ENCODE results near the gene ARFGAP3. TPM values are rescaled to one million over a fixed set of nuclear protein-coding genes. Genes with fewer than 3 reads are reported as not detected.
A peak's percentile ranks its signal among the peaks of the same experiment; 100 is the strongest.

Gene ARFGAP3
- total RNA-seq, 2 donors from 2014 or later: 20.5 to 36.9 TPM

DNA sequence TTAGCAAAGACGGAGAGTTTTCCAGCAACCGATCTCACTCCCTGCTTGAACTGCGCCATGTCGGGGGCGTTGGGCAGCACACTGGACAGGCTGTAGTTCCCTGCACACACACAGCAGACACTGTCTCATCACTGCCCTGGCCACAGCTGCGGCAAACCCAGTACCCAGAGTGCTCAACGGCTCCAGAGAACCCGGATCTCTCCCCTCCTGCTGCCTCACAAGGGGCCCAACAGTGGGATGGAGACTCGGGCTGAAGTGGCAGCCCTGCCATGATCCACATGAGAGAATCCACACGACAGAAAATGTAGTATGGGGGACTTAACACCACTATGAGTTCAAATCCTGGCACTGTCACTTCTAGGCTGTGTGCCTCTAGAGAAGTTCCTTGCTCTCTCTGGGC is 58.0 kb downstream of the ARFGAP3 start:
- H3K9me3 ChIP-seq (ENCODE audit: control insufficient read depth, low read length): no peaks in the 10 kb centered on the region
- no peaks in the 10 kb centered on the region for H3K27me3 Mint-ChIP-seq (ENCODE audit: insufficient read depth)
- peaks cover 5% of the 10 kb centered on the region for H3K4me1 ChIP-seq (ENCODE audit: control insufficient read depth, insufficient read depth, low read length)
- 94 to 97% methylated on average over 5 to 10 of the region's 10 CpGs for WGBS, 2 experiments (ENCODE audit: insufficient coverage in 1 of 2, insufficient read length in 1 of 2)
- H3K27me3 ChIP-seq (ENCODE audit: control insufficient read depth, insufficient read depth, low read length, poor library complexity, severe bottlenecking): no peaks in the 10 kb centered on the region
- peak; percentile 29 for DNase-seq
- no peak overlapping the region for H3K4me3 Mint-ChIP-seq
- TF ChIP-seq, protein P1, sequence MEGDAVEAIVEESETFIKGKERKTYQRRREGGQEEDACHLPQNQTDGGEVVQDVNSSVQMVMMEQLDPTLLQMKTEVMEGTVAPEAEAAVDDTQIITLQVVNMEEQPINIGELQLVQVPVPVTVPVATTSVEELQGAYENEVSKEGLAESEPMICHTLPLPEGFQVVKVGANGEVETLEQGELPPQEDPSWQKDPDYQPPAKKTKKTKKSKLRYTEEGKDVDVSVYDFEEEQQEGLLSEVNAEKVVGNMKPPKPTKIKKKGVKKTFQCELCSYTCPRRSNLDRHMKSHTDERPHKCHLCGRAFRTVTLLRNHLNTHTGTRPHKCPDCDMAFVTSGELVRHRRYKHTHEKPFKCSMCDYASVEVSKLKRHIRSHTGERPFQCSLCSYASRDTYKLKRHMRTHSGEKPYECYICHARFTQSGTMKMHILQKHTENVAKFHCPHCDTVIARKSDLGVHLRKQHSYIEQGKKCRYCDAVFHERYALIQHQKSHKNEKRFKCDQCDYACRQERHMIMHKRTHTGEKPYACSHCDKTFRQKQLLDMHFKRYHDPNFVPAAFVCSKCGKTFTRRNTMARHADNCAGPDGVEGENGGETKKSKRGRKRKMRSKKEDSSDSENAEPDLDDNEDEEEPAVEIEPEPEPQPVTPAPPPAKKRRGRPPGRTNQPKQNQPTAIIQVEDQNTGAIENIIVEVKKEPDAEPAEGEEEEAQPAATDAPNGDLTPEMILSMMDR (conservative IDR thresholded peaks at IDR 0.05): no peak
- peak overlapping the region; percentile 17 for H3K27ac Mint-ChIP-seq
- peaks cover 13% of the 10 kb centered on the region for H3K4me1 Mint-ChIP-seq
- H3K9me3 Mint-ChIP-seq: no peaks in the 10 kb centered on the region
- peaks cover 24% of the 10 kb centered on the region for H3K36me3 ChIP-seq (ENCODE audit: control insufficient read depth, insufficient read depth, low read length)
- no peak overlapping the region for H3K9ac ChIP-seq (ENCODE audit: extremely low read depth, low read length, poor library complexity, severe bottlenecking)
- H3K4me3 ChIP-seq (ENCODE audit: low read length): no peak overlapping the region
- H3K27ac ChIP-seq (ENCODE audit: low read depth, low read length): no peak overlapping the region
- H3K36me3 Mint-ChIP-seq (ENCODE audit: low read depth): peaks cover 18% of the 10 kb centered on the region

GRCh38 chr22:42797011-42797410 is 60.1 kb downstream of the ARFGAP3 start:
- Mint-ChIP-seq H3K27me3 (ENCODE audit: insufficient read depth) (no peaks in the 10 kb centered on the region), H3K9me3 (no peaks in the 10 kb centered on the region), H3K4me1 (peaks cover 13% of the 10 kb centered on the region), H3K4me3 (no peak overlapping the region), H3K27ac (no peak overlapping the region), H3K36me3 (ENCODE audit: low read depth) (peaks cover 13% of the 10 kb centered on the region)
- Histone ChIP-seq H3K9me3 (ENCODE audit: control insufficient read depth, low read length) (no peaks in the 10 kb centered on the region), H3K36me3 (ENCODE audit: control insufficient read depth, insufficient read depth, low read length) (peaks cover 15% of the 10 kb centered on the region), H3K4me3 (ENCODE audit: low read length) (no peak overlapping the region), H3K27ac (ENCODE audit: low read depth, low read length) (no peak overlapping the region), H3K4me1 (ENCODE audit: control insufficient read depth, insufficient read depth, low read length) (peaks cover 5% of the 10 kb centered on the region), H3K9ac (ENCODE audit: extremely low read depth, low read length, poor library complexity, severe bottlenecking) (no peak overlapping the region), H3K27me3 (ENCODE audit: control insufficient read depth, insufficient read depth, low read length, poor library complexity, severe bottlenecking) (no peaks in the 10 kb centered on the region)
- WGBS, 2 experiments (ENCODE audit: insufficient coverage in 1 of 2, insufficient read length in 1 of 2): 94% methylated on average over 5 of the region's 5 CpGs; no CpG with 5 or more reads in 1 of the 2 experiments
- peak; percentile 31 for DNase-seq
- TF ChIP-seq, protein P1 (conservative IDR thresholded peaks at IDR 0.05): no peak

DNA sequence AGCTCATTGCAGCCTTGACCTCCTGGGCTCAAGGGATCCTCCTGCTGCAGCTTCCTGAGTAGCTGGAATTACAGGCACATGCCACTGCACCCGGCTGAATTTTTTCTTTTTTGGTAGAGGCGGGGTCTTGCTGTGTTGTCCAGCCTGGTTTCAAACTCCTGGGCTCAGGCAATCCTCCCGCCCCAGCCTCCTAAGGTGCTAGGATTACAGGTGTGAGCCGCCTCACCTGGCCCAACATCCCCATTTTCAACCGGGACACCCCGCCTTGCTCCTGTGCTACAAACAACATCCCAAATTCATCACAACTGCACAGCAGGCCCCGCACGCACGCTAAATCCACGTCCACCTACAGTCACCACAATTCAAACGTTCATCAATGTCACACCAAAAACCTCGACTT is 61.0 kb downstream of the ARFGAP3 start:
- Histone ChIP-seq H3K4me1 (ENCODE audit: control insufficient read depth, insufficient read depth, low read length) (peaks cover under 1% of the 10 kb centered on the region), H3K4me3 (ENCODE audit: low read length) (no peak overlapping the region), H3K27ac (ENCODE audit: low read depth, low read length) (no peak overlapping the region), H3K9me3 (ENCODE audit: control insufficient read depth, low read length) (no peaks in the 10 kb centered on the region), H3K27me3 (ENCODE audit: control insufficient read depth, insufficient read depth, low read length, poor library complexity, severe bottlenecking) (no peaks in the 10 kb centered on the region), H3K36me3 (ENCODE audit: control insufficient read depth, insufficient read depth, low read length) (peaks cover 15% of the 10 kb centered on the region), H3K9ac (ENCODE audit: extremely low read depth, low read length, poor library complexity, severe bottlenecking) (no peak overlapping the region)
- H3K27me3 Mint-ChIP-seq (ENCODE audit: insufficient read depth): no peaks in the 10 kb centered on the region
- H3K27ac Mint-ChIP-seq: no peak overlapping the region
- H3K4me3 Mint-ChIP-seq: no peak overlapping the region
- H3K36me3 Mint-ChIP-seq (ENCODE audit: low read depth): peaks cover 9% of the 10 kb centered on the region
- DNase-seq: peak; percentile 22
- 94 to 95% methylated on average over 7 to 12 of the region's 12 CpGs for WGBS, 2 experiments (ENCODE audit: insufficient coverage in 1 of 2, insufficient read length in 1 of 2)
- TF ChIP-seq, protein P1 (conservative IDR thresholded peaks at IDR 0.05): no peak
- no peaks in the 10 kb centered on the region for H3K9me3 Mint-ChIP-seq
- H3K4me1 Mint-ChIP-seq: peaks cover 6% of the 10 kb centered on the region

Data from endodermal cell (in vitro differentiated cells).